Measurements from ENCODE around the gene SLAMF8. TPM values are rescaled to one million over a fixed set of nuclear protein-coding genes. Genes with fewer than 3 reads are reported as not detected.

Gene SLAMF8
- total and polyA plus RNA-seq, 2 of the 8 experiments (the other 6 are each of a cell fraction or from before 2014, with no cell fraction given) = not detected

GRCh38 chr1:159883134-159883533, 56.5 kb downstream of the SLAMF8 start:
- no peaks in the 10 kb centered on the region for H3K9me3 ChIP-seq (ENCODE audit: insufficient read depth in 2 of 2, low read depth in 1 of 2, low read length in 1 of 2)
- DNase-seq (ENCODE audit: low read depth in 1 of 2, low spot score in 2 of 2) (no peak), FAIRE-seq (no peak)
- H2BK12ac ChIP-seq (ENCODE audit: low read depth, low read length) = no peak overlapping the region
- no peak overlapping the region for H3K14ac ChIP-seq (ENCODE audit: insufficient read length)
- H3K4me1 ChIP-seq (replicated peaks in 1 of 4; ENCODE audit: control insufficient read depth in 3 of 4, insufficient read depth in 4 of 4, low read length in 3 of 4) = no peaks in the 10 kb centered on the region
- no peak overlapping the region for H4K5ac ChIP-seq (ENCODE audit: insufficient read length, low read depth, low read length)
- no peaks in the 10 kb centered on the region for H3K79me2 ChIP-seq (ENCODE audit: control insufficient read depth in 1 of 2, insufficient read depth in 2 of 2, low read length in 2 of 2)
- H4K8ac ChIP-seq (ENCODE audit: extremely low read depth, insufficient read depth, low read length) = no peak overlapping the region
- CTCF ChIA-PET (ENCODE audit: partially characterized antibody) = interaction anchor here (5.6 to 20.8 kb wide), 2 partner anchors 8 to 79 kb away, joined by 62 to 645 read pairs; partner anchors contain the start of gene FCRL6
- no peak overlapping the region for H3K4me2 ChIP-seq (ENCODE audit: insufficient read depth in 1 of 2, low read depth in 2 of 2, low read length in 2 of 2)
- H3K79me1 ChIP-seq (ENCODE audit: low read depth, low read length) = no peaks in the 10 kb centered on the region
- H3K23ac ChIP-seq (ENCODE audit: insufficient read length) = no peak overlapping the region
- H2AK5ac ChIP-seq (ENCODE audit: low read depth, low read length) = no peak overlapping the region
- no peaks in the 10 kb centered on the region for H4K20me1 ChIP-seq (replicated peaks in 1 of 2; ENCODE audit: control insufficient read depth in 1 of 2, insufficient read depth in 2 of 2, low read length in 2 of 2)
- H2BK120ac ChIP-seq (replicated peaks; ENCODE audit: low read depth, low read length) = no peak overlapping the region
- no peaks in the 10 kb centered on the region; a peak in 1 of 7 replicates for H3K27me3 ChIP-seq (replicated peaks in 1 of 4; ENCODE audit: control insufficient read depth in 3 of 4, extremely low read depth in 1 of 4, insufficient read depth in 3 of 4, low read length in 3 of 4)
- H3K36me3 ChIP-seq (ENCODE audit: control insufficient read depth in 2 of 4, insufficient read depth in 4 of 4, low read length in 3 of 4) = no peaks in the 10 kb centered on the region
- H3K4me3 ChIP-seq (ENCODE audit: extremely low read depth in 1 of 4, insufficient read depth in 2 of 4, low read depth in 3 of 4, low read length in 4 of 4) = no peak overlapping the region
- no peak overlapping the region for H3K18ac ChIP-seq (ENCODE audit: extremely low read depth, low read length)
- WGBS, 2 experiments (ENCODE audit: extremely low coverage in 1 of 2, insufficient coverage in 1 of 2, insufficient read length in 1 of 2, insufficient replicate concordance in 2 of 2, low coverage in 1 of 2, low lambda C conversion rate in 2 of 2, missing lambda C conversion rate in 1 of 2) = 62% methylated on average over 4 of the region's 4 CpGs; no CpG with 5 or more reads in 1 of the 2 experiments
- H2AFZ ChIP-seq (ENCODE audit: low read length) = no peak overlapping the region
- no peak overlapping the region for H3K4ac ChIP-seq (replicated peaks; ENCODE audit: insufficient read length, low read depth, low read length)
- no peak overlapping the region for H2BK5ac ChIP-seq (ENCODE audit: low read depth, low read length)
- H2BK20ac ChIP-seq (ENCODE audit: low read length) = no peak overlapping the region
- no peak overlapping the region for H4K91ac ChIP-seq (replicated peaks; ENCODE audit: insufficient read length, low read length)
- no peak overlapping the region for H3K56ac ChIP-seq (replicated peaks; ENCODE audit: insufficient read length, low read depth, low read length)
- POLR2A ChIA-PET (ENCODE audit: partially characterized antibody) = no interaction called here
- no peaks in the 10 kb centered on the region; the same call in 1 of the 2 replicates for H3K23me2 ChIP-seq (ENCODE audit: low read depth, low read length)
- no peak overlapping the region for H2BK15ac ChIP-seq (ENCODE audit: low read length)
- H3K27ac ChIP-seq (ENCODE audit: low read depth, low read length) = no peak overlapping the region
- H3K9ac ChIP-seq (replicated peaks in 1 of 4; ENCODE audit: extremely low read depth in 1 of 4, low read depth in 3 of 4, low read length in 3 of 4) = no peak overlapping the region
- TF ChIP-seq HDAC6 (IDR thresholded peaks at IDR 0.05; ENCODE audit: low read depth, low read length) = no peak
- TF ChIP-seq YY1 (IDR thresholded peaks at IDR 0.05; ENCODE audit: low read depth, low read length) = no peak
- no peak for TF ChIP-seq BRCA1 (IDR thresholded peaks at IDR 0.05; ENCODE audit: low read depth, low read length)
- TF ChIP-seq SAP30 (IDR thresholded peaks at IDR 0.05; ENCODE audit: insufficient read depth, insufficient replicate concordance, low read length) = no peak
- TF ChIP-seq ZNF274 (IDR thresholded peaks at IDR 0.05; ENCODE audit: borderline replicate concordance, extremely low read depth, low read length) = no peak
